GM18870 (cell line): ENCODE data around the gene CABP7.

Experiments
- ATAC-seq: cut with Tn5 transposase; IDR thresholded peaks from one replicate; pipeline ENCODE4 v1.9.1; 2021; ENCODE audit warnings: moderate library complexity; ENCODE audit not compliant: unreplicated experiment

CABP7 gene

GRCh38 chr22:29722151-29722550, 2.3 kb downstream of the CABP7 start:
- no peak for ATAC-seq

GRCh38 chr22:29722587-29722986, 2.8 kb downstream of the CABP7 start:
- no peak for ATAC-seq

GRCh38 chr22:29723766-29724165, 4.0 kb downstream of the CABP7 start:
- ATAC-seq, result no peak

- ATAC-seq, result no peak
Observed at GRCh38 chr22:29724843-29725242, 5.0 kb downstream of the CABP7 start.

GRCh38 chr22:29726106-29726505, 6.3 kb downstream of the CABP7 start:
- no peak for ATAC-seq

GRCh38 chr22:29726512-29727130, 6.8 kb downstream of the CABP7 start:
- no peak for ATAC-seq

GRCh38 chr22:29727131-29727523, 7.3 kb downstream of the CABP7 start:
- ATAC-seq, result no peak

- ATAC-seq, result no peak
Observed at GRCh38 chr22:29729161-29729560, 9.4 kb downstream of the CABP7 start.

- ATAC-seq, result no peak
Observed at GRCh38 chr22:29731058-29731850, 11.5 kb downstream of the CABP7 start.

GRCh38 chr22:29732883-29733282, 13.1 kb downstream of the CABP7 start:
- no peak for ATAC-seq

GRCh38 chr22:29733362-29734201, 13.8 kb downstream of the CABP7 start:
- no peak for ATAC-seq

GRCh38 chr22:29734406-29734805, 14.6 kb downstream of the CABP7 start:
- ATAC-seq, result no peak

GRCh38 chr22:29734838-29735237, 15.0 kb downstream of the CABP7 start:
- no peak for ATAC-seq

- ATAC-seq, result no peak
Observed at GRCh38 chr22:29735416-29735815, 15.6 kb downstream of the CABP7 start.

- no peak for ATAC-seq
Observed at GRCh38 chr22:29737251-29738117, 17.7 kb downstream of the CABP7 start.

- no peak for ATAC-seq
Observed at GRCh38 chr22:29738118-29738815, 18.5 kb downstream of the CABP7 start.

- no peak for ATAC-seq
Observed at GRCh38 chr22:29739346-29739875, 19.6 kb downstream of the CABP7 start.

- no peak for ATAC-seq
Observed at GRCh38 chr22:29740216-29740615, 20.4 kb downstream of the CABP7 start.

GRCh38 chr22:29741926-29742325, 22.1 kb downstream of the CABP7 start:
- ATAC-seq, result no peak

GRCh38 chr22:29742326-29742725, 22.5 kb downstream of the CABP7 start:
- no peak for ATAC-seq
